NCI-H2227 (cell line): ENCODE data around the gene BAX.

Experiments used
- DNase-seq: peaks from one replicate; lab custom pipeline; 2025; ENCODE audit not compliant: unreplicated experiment; lab: John Stamatoyannopoulos, UW

The BAX gene

GRCh38 chr19:48961673-48962028 is 7.0 kb downstream of the BAX start:
- no peak for DNase-seq

- DNase-seq = no peak
Observed at GRCh38 chr19:48962029-48962848, 7.6 kb downstream of the BAX start.

- DNase-seq = no peak
Observed at GRCh38 chr19:48962849-48963165, 8.1 kb downstream of the BAX start.

- DNase-seq = no peak
Observed at GRCh38 chr19:48963371-48964204, 8.9 kb downstream of the BAX start.

GRCh38 chr19:48964205-48965039 is 9.7 kb downstream of the BAX start:
- DNase-seq = no peak

GRCh38 chr19:48965040-48965805 is 10.5 kb downstream of the BAX start, which contains the start of gene FTL:
Gene FTL, plus strand, starts transcription at chr19:48965309. Its CDS starts 199 bp downstream, at chr19:48965508.
- DNase-seq = peak; percentile 93

- DNase-seq = peak; percentile 89
Observed at GRCh38 chr19:48965806-48966540, 11.3 kb downstream of the BAX start.

- no peak for DNase-seq
Observed at GRCh38 chr19:48966541-48967345, 12.1 kb downstream of the BAX start.

- no peak for DNase-seq
Observed at GRCh38 chr19:48967346-48968178, 12.9 kb downstream of the BAX start.

GRCh38 chr19:48968179-48968661 is 13.5 kb downstream of the BAX start:
- DNase-seq = no peak

GRCh38 chr19:48968813-48969218 is 14.1 kb downstream of the BAX start:
- no peak for DNase-seq

GRCh38 chr19:48969276-48970138 is 14.8 kb downstream of the BAX start:
- DNase-seq = no peak

GRCh38 chr19:48970139-48970766 is 15.6 kb downstream of the BAX start:
- DNase-seq = no peak

- no peak for DNase-seq
Observed at GRCh38 chr19:48970923-48971395, 16.3 kb downstream of the BAX start.

- peak; percentile 49 for DNase-seq
Observed at GRCh38 chr19:48975947-48976847, 21.5 kb downstream of the BAX start.

- no peak for DNase-seq
Observed at GRCh38 chr19:48977061-48977460, 22.4 kb downstream of the BAX start.
